Measurements from ENCODE around the gene INPP4A.
"Not testable (repeated sequence)": the region's sequence is repeated elsewhere in the genome, so short reads cannot be mapped to it uniquely, and the experiment has no call there.

The INPP4A gene

GRCh38 chr2:98586551-98587140, 142.0 kb downstream of the INPP4A start:
- DNase-seq (ENCODE audit: low read depth): no peak

- no peak for DNase-seq (ENCODE audit: low read depth)
Observed at GRCh38 chr2:98588880-98589431, 144.3 kb downstream of the INPP4A start.

GRCh38 chr2:98589489-98589888, 144.8 kb downstream of the INPP4A start:
- DNase-seq (ENCODE audit: low read depth): no peak

DNA sequence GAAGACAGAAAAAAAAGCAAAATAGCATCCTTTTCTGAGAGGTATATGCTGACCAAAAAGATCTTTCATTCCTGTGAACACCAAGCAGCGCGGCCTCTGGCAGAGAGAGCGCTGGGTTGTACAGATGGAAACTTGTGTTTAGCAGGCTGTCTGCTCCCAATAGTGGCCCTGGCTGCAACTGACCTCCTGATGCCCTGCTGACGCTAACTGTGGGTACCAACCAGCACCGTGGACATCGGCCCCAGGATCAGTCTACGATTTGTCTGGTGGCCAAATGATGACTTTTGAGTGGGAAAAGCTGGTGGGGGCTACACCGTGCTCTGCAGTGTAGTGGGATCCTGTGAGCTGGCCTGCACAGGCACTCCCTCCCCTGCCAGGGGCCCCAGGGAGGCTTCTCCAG, 147.9 kb downstream of the INPP4A start:
- no peak for DNase-seq (ENCODE audit: low read depth)

GRCh38 chr2:98594665-98595064, 150.0 kb downstream of the INPP4A start:
- not testable (repeated sequence) for DNase-seq (ENCODE audit: low read depth)

- no peak for DNase-seq (ENCODE audit: low read depth)
Observed at GRCh38 chr2:98598781-98599428, 154.2 kb downstream of the INPP4A start.

DNA sequence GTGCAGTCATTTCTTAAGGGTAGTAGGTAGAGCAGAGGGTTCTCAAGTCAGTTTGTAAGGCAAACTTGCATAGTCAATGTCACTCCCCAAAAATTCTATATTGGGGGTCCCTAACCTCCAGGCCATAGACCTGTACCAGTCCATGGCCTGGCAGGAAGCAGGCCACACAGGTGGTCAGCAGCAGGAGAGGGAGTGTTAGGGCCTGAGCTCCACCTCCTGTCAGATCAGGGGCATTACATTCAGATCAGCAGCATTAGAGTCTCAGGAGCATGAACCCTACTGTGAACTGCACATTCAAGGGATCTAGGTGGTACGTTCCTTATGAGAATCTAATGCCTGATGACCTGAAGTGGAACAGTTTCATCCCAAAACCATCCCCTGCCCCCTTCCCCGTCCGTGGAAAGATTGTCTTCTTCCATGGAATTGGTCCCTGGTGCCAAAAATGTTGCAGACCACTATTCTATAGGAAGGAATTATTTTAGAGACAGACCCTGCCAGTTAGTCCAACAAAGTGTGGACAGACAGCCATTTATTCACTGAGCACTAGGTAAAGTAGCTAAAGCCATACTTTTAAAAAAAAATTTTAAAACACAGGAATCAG, 157.0 kb downstream of the INPP4A start:
- no peak for DNase-seq (ENCODE audit: low read depth)

DNA sequence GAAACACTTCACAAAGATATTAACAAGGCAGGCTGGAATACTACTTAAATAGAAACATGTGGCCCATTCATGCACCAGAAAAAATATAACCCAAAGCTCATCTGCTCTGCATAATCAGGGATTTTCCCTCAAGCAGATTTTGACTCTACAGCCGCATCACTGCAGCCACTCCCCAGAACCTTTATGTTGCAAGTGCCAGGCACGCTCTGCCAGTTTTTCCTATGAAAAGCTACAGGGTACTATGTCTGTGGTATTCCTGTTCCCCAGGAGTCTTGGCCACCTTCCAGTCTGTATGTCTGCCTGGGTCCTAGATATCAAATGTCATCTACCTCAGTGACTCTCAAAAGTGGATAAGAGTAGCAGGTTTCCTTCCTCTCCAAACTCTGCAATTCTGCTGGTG, 159.9 kb downstream of the INPP4A start:
- no peak for DNase-seq (ENCODE audit: low read depth)

- no peak for DNase-seq (ENCODE audit: low read depth)
Observed at GRCh38 chr2:98605076-98605475, 160.4 kb downstream of the INPP4A start.

DNA sequence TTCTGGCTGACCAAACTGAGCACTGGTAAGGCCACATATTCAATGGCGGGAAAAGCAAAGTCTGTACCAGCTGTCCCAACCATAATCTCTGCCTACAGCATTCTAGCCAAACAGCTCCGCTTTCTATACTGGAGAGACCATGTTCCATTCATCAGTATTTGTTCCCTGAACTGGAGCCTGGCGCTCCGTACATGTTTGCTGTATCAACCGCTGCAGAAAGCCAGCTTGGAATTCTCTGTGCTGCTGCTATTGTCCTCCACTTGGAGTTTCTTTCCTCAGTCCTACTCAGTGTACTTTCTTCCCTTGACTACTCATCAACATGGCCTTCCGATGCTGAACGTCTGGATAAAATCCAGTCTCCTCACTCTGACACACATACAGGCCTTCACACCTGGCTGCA, 161.8 kb downstream of the INPP4A start:
- no peak for DNase-seq (ENCODE audit: low read depth)

DNA sequence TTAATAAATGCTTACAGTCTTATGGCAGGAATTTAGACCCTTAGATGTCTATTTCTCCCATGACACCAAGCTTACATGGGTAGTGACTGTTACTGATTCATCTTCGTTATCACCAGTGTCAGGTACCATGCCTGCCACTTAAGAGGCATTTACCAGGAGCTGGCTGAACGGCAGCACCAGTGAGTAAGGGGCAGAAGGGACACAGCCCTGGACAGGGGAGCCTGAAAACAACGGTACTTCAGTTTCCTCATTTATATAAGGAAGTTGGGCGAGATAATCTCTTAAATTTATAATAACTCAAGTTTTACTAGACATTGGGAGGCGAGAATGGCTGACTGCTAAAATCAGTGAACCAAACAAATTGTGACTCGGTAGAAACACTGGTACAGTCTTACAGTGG, 162.4 kb downstream of the INPP4A start:
- no peak for DNase-seq (ENCODE audit: low read depth)

DNA sequence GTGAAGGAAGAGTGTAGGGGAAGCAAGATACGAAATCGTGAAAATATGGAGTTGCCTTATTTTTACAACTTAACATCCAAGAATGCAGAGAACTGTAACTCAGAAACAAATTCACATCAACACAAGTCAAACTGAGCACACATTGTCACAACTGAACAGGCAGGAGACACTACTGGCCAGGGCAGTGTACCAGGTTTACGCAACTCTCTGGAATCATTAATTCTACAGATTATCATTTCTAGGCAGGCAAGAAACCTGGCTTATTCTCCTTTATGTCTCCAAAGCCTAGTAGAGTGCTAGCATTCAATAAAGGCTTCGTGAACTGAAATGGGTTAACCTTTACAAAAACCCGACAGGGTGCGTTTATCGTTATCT, 163.1 kb downstream of the INPP4A start:
- DNase-seq (ENCODE audit: low read depth): no peak

GRCh38 chr2:98608116-98608961, 163.7 kb downstream of the INPP4A start, which contains the start of the genes COA5 and UNC50:
Gene COA5 (minus strand): TSS chr2:98608512. CDS start chr2:98608405, 107 bp downstream.
Gene UNC50 (plus strand): TSS chr2:98608589. CDS start chr2:98609760, 1,171 bp downstream.
- peak; percentile 89 for DNase-seq (ENCODE audit: low read depth)

- no peak for DNase-seq (ENCODE audit: low read depth)
Observed at GRCh38 chr2:98608962-98609604, 164.4 kb downstream of the INPP4A start.

GRCh38 chr2:98614024-98614739, 169.5 kb downstream of the INPP4A start:
- no peak for DNase-seq (ENCODE audit: low read depth)

DNA sequence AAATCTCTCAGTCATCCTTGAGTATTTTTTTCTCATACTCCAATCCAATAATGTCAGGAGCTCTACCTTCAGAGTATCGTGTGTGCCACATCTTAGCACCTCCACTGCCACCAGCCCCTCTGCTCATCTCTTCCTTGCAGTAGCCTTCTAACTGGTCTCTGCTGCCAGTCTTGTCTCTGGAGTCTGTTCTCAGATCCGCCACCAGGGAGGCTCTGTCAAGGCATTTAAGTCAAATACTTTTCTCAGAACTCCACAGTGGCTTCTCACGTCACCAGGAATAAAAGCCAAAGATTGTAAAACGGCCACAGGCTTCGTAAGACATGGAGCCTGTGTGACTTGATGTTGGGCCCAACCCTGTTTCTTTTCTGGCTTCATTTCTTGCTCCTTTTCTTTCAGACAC, 170.8 kb downstream of the INPP4A start:
- DNase-seq (ENCODE audit: low read depth): no peak

GRCh38 chr2:98617149-98617548, 172.5 kb downstream of the INPP4A start:
- no peak for DNase-seq (ENCODE audit: low read depth)

DNA sequence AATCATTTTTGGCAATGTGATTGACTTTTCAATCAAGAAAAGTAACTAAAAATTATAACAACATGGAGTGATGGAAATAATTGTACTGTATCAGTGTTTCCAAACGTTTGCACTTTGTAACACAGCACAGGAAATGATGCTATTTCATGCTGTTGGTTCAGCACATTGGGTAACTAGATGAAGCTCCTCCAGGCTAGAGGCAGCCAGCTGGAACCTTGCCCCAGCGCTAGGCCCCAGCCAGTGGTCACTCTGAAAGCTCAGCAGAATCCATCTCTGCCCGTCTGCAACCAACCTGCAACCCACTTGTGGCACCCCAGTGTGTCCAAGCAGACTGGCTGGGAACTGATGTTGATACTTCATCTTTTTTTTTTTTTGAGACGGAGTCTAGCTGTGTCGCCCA, 179.0 kb downstream of the INPP4A start:
- DNase-seq (ENCODE audit: low read depth): no peak

GRCh38 chr2:98632351-98632750, 187.7 kb downstream of the INPP4A start:
- no peak for DNase-seq (ENCODE audit: low read depth)

DNA sequence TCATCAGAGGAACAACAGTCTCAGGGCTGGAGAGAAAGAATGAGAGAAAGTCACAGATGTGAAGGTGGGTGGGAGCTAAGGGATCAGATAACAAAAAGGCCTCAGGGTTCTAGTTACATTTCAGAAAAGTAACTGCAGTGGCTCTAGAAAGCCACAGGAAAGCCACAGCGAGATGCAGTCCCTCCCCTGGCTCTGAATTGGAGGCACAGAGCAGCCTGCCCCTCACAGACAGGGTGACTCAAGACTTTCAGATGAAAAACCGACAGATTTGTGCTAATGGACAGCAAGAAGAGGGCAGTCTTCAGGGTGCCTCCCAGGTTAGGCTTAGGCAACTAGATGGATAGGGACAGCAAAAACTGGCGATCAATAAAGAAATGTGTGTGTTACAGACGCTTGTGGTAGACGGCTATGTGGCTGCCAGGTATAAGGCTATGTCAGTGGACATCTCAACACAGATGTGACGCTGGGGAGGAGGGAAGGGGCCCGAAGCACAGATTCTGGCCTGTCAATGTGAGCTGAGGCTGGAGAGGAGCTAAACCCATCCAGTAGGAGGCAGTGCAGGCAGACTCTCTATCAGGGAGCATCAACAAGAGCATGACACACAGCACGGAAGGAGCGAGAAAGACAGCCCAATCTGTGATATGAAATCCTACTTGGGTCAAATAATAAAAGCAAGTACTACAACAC, 189.9 kb downstream of the INPP4A start:
- no peak for DNase-seq (ENCODE audit: low read depth)
